Activated B cell treated with CpG ODN at 0.5 μM for 24 hours (primary cell): ENCODE results near the gene ONECUT3. TPM values are rescaled to one million over a fixed set of nuclear protein-coding genes. Genes with fewer than 3 reads are reported as not detected.
"Not testable (repeated sequence)": the region's sequence is repeated elsewhere in the genome, so short reads cannot be mapped to it uniquely, and the experiment has no call there.

ENCODE experiments used
- ATAC-seq: fragments of 200-7000 bp; cut with Tn5 transposase; one replicate; pipeline ENCODE4 v1.10.0; 2021; ENCODE audit warnings: low read depth, mild to moderate bottlenecking, moderate library complexity
- CTCF ChIA-PET: fragments of 350-600 bp; sonication (Branson Sonifier 250); formaldehyde crosslinking; loops from one replicate; lab custom pipeline; 2021; ENCODE audit warnings: antibody characterized with exemption; lab: Charles Lee
- POLR2A ChIA-PET: fragments of 350-600 bp; sonication (Branson Sonifier 250); formaldehyde crosslinking; loops from one replicate; lab custom pipeline; 2021; ENCODE audit warnings: antibody characterized with exemption; lab: Charles Lee
- DNase-seq: peaks from one replicate; pipeline ENCODE4 v3.0.0; 2022
- H3K27ac Mint-ChIP-seq: one replicate; pipeline ENCODE4 v1.8.0; 2020; ENCODE audit warnings: mixed read lengths
- H3K27me3 Mint-ChIP-seq: one replicate; pipeline ENCODE4 v1.8.0; 2021; ENCODE audit warnings: mixed read lengths
- H3K36me3 Mint-ChIP-seq: one replicate; pipeline ENCODE4 v1.8.0; 2021; ENCODE audit warnings: low read depth, mixed read lengths
- H3K4me1 Mint-ChIP-seq: one replicate; pipeline ENCODE4 v1.8.0; 2021; ENCODE audit warnings: mixed read lengths
- H3K4me3 Mint-ChIP-seq: one replicate; pipeline ENCODE4 v1.8.0; 2020; ENCODE audit warnings: mild to moderate bottlenecking, mixed read lengths
- H3K9me3 Mint-ChIP-seq: one replicate; pipeline ENCODE4 v1.8.0; 2020; ENCODE audit warnings: mixed read lengths
- CTCF ChIP-seq: fragments of 200-600 bp; IDR thresholded peaks from one replicate; pipeline ENCODE4 v1.8.0; 2022; ENCODE audit warnings: antibody characterized with exemption, mild to moderate bottlenecking
- intact Hi-C: fragments of 100-400 bp; cut with micrococcal nuclease; formaldehyde crosslinking; loops from one replicate; pipeline ENCODE4 v1.15.1; 2024
- total RNA-seq: library from RNA; stranded (reverse); gene quantifications from 2 replicates; pipeline ENCODE4 v1.2.3, GENCODE V29; 2022

Gene ONECUT3
- total RNA-seq, 1 donor from 2014 or later: not detected

- DNase-seq (no peak), ATAC-seq (no peak)
- intact Hi-C loops: loop anchor here (10.0 kb wide), 1 partner anchor 295 kb away; no protein-coding TSS in a partner anchor
- no peak for TF ChIP-seq CTCF
- Mint-ChIP-seq H3K36me3 (no peaks in the 10 kb centered on the region), H3K9me3 (no peaks in the 10 kb centered on the region), H3K27ac (no peak overlapping the region), H3K4me1 (peaks cover 15% of the 10 kb centered on the region), H3K4me3 (no peak overlapping the region), H3K27me3 (peaks cover 52% of the 10 kb centered on the region)
- POLR2A ChIA-PET: no interaction called here
- CTCF ChIA-PET: no interaction called here
Observed at GRCh38 chr19:1760020-1760419, 6.7 kb downstream of the ONECUT3 start.

GRCh38 chr19:1760786-1761527, 7.7 kb downstream of the ONECUT3 start:
- CTCF ChIA-PET: interaction anchor here (0.6 kb wide), 1 partner anchor 170 kb away, joined by 3 read pairs; no protein-coding TSS in a partner anchor
- peaks cover 12% of the 10 kb centered on the region for H3K4me1 Mint-ChIP-seq
- H3K4me3 Mint-ChIP-seq, ATAC-seq, H3K27ac Mint-ChIP-seq, POLR2A ChIA-PET, H3K36me3 Mint-ChIP-seq, H3K9me3 Mint-ChIP-seq, DNase-seq: not testable (repeated sequence)
- intact Hi-C loops: loop anchor here (10.0 kb wide), 1 partner anchor 296 kb away; no protein-coding TSS in a partner anchor
- H3K27me3 Mint-ChIP-seq: peaks cover 57% of the 10 kb centered on the region

DNA sequence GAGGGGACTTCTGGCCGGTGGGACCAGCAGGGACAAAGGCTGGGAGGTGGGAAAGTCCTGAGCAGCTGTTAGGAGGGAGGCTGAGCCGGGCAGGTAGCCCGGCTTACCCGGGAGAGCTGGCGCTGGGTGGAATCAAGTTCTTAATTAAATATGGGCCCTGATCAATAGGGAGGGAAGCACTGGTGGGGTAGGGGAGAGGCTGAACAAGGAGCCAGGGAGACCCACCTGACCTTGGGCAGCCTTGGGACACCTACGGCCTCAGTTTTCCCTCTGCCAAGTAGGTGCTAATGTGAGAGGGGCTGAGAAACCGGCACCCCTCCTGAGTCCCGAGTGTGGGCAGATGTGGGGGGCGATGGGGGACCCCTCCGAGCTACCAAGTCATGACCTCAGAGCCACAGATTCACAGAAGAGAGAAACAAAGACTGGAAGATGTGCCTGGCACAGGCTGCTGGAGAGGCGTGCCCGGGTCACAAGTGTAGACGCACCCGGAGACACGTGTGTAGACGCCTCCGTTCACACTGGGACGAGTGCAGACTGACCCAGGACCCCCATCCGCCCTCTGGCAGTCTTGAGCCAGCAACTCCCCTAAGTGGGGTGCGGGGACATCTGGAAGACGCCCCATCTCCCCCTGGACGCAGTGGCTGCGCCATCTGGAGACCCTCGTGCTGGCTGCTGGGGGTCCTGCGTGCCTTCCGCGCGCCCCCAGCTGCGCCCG, 8.4 kb downstream of the ONECUT3 start:
- Mint-ChIP-seq H3K4me3 (no peak overlapping the region), H3K27me3 (peaks cover 55% of the 10 kb centered on the region), H3K36me3 (no peaks in the 10 kb centered on the region), H3K27ac (no peak overlapping the region), H3K9me3 (no peaks in the 10 kb centered on the region), H3K4me1 (peaks cover 8% of the 10 kb centered on the region)
- CTCF ChIA-PET: no interaction called here
- DNase-seq (no peak), ATAC-seq (no peak)
- POLR2A ChIA-PET: no interaction called here
- no peak for TF ChIP-seq CTCF
- intact Hi-C loops: loop anchor here (10.0 kb wide), 1 partner anchor 297 kb away; no protein-coding TSS in a partner anchor

GRCh38 chr19:1762243-1763117, 9.2 kb downstream of the ONECUT3 start:
- Mint-ChIP-seq H3K27me3 (peaks cover 53% of the 10 kb centered on the region), H3K4me1 (peaks cover 6% of the 10 kb centered on the region), H3K36me3 (no peaks in the 10 kb centered on the region), H3K9me3 (no peaks in the 10 kb centered on the region), H3K27ac (no peak overlapping the region), H3K4me3 (no peak overlapping the region)
- intact Hi-C loops: loop anchor here (10.0 kb wide), 1 partner anchor 298 kb away; no protein-coding TSS in a partner anchor
- ChIA-PET CTCF (no interaction called here), POLR2A (no interaction called here)
- TF ChIP-seq CTCF: no peak
- ATAC-seq: no peak
- no peak for DNase-seq
